Panc1 (cell line): ENCODE measurements around the gene COL1A2. TPM values are rescaled to one million over a fixed set of nuclear protein-coding genes. Genes with fewer than 3 reads are reported as not detected.

Experiments
- ATAC-seq: fragments of 200-7000 bp; cut with Tn5 transposase; 2 replicates; pipeline ENCODE4 v1.9.1; 2020; ENCODE audit warnings: mild to moderate bottlenecking, moderate library complexity
- BruUV-seq: library from RNA; stranded (reverse); fragments of 400-500 nt; replicated peaks from 2 replicates; lab custom pipeline; 2021; lab: Mats Ljungman, UMichigan
- CTCF ChIA-PET: fragments of 300-600 bp; sonication (Branson Sonifier 250); formaldehyde crosslinking; loops from one replicate; lab custom pipeline; 2022; ENCODE audit warnings: antibody characterized with exemption; lab: Charles Lee
- POLR2A ChIA-PET: fragments of 300-600 bp; sonication (Branson Sonifier 250); formaldehyde crosslinking; loops from one replicate; lab custom pipeline; 2022; ENCODE audit warnings: antibody characterized with exemption; lab: Charles Lee
- DNase-seq: peaks from one replicate; pipeline ENCODE4 v3.0.0-alpha.2; 2010; ENCODE audit warnings: low read depth, low spot score
- H3K27ac ChIP-seq: 2 replicates; pipeline ENCODE4 v1.5.1; 2011; ENCODE audit warnings: mild to moderate bottlenecking, low read length, inconsistent platforms
- H3K27me3 ChIP-seq: fragments of 200-500 bp; sonication (Bioruptor generic); 2 replicates; pipeline ENCODE4 v1.6.0; 2014; ENCODE audit warnings: low read length, inconsistent platforms; ENCODE audit not compliant: control insufficient read depth, insufficient read depth
- H3K36me3 ChIP-seq: fragments of 200-500 bp; sonication (Bioruptor generic); 2 replicates; pipeline ENCODE4 v1.5.1; 2014; ENCODE audit warnings: inconsistent platforms, mild to moderate bottlenecking, low read length, moderate library complexity; ENCODE audit not compliant: control insufficient read depth, insufficient read depth
- H3K4me1 ChIP-seq: 2 replicates; pipeline ENCODE4 v1.5.1; 2011; ENCODE audit warnings: inconsistent platforms, mild to moderate bottlenecking, low read length, moderate library complexity; ENCODE audit not compliant: control insufficient read depth, insufficient read depth
- H3K4me3 ChIP-seq, 2 experiments: 2 replicates each; pipeline ENCODE4 v1.5.1; 2011 to 2012; ENCODE audit warnings: low read depth in 2 of 2, low read length in 2 of 2, mild to moderate bottlenecking in 2 of 2, inconsistent platforms in 1 of 2, moderate library complexity in 1 of 2
- H3K9me3 ChIP-seq: fragments of 200-500 bp; sonication (Bioruptor generic); 2 replicates; pipeline ENCODE4 v1.5.1; 2014; ENCODE audit warnings: low read depth, mild to moderate bottlenecking, inconsistent platforms, low read length, moderate library complexity; ENCODE audit not compliant: control insufficient read depth, insufficient read depth
- CTCF ChIP-seq: fragments of 450-650 bp; IDR thresholded peaks from 2 replicates; pipeline ENCODE4 v1.5.1; 2017; ENCODE audit warnings: mild to moderate bottlenecking
- POLR2AphosphoS5 ChIP-seq: IDR thresholded peaks from 2 replicates; pipeline ENCODE4 v1.6.1; 2012; ENCODE audit warnings: mild to moderate bottlenecking, low read depth, low read length, moderate library complexity
- REST ChIP-seq, 2 experiments: IDR thresholded peaks; 2 replicates each; pipeline ENCODE4 v1.6.1; 2011 to 2012; ENCODE audit warnings: low read depth in 2 of 2, control low read depth in 1 of 2, low read length in 1 of 2, mild to moderate bottlenecking in 1 of 2, moderate library complexity in 1 of 2; ENCODE audit not compliant: insufficient read depth in 1 of 2
- SIN3A ChIP-seq: IDR thresholded peaks from 2 replicates; pipeline ENCODE4 v1.6.1; 2012; ENCODE audit warnings: low read depth, mild to moderate bottlenecking, low read length, moderate library complexity, borderline replicate concordance; ENCODE audit not compliant: insufficient read depth
- TCF7L2 ChIP-seq: IDR thresholded peaks from 2 replicates; pipeline ENCODE4 v1.6.1; 2011; ENCODE audit warnings: mild to moderate bottlenecking, low read depth, low read length, inconsistent platforms
- in situ Hi-C: cut with HindIII; loops from 2 replicates; pipeline ENCODE4 v1.10.0; 2016; ENCODE audit warnings: low sequenced_read_pairs, low pct_unique_long_range_greater_than_20kb
- intact Hi-C: fragments of 100-400 bp; cut with micrococcal nuclease; formaldehyde crosslinking; loops from one replicate; pipeline ENCODE4 v1.10.0; 2022; ENCODE audit not compliant: unreplicated experiment
- total RNA-seq: library from RNA; stranded (reverse); gene quantifications from one replicate; pipeline ENCODE4 v1.2.1, GENCODE V29; 2021; ENCODE audit not compliant: unreplicated experiment

The COL1A2 gene
- total RNA-seq, 1 experiment from 2014 or later: 1.3 TPM

GRCh38 chr7:94417306-94417705, 22.6 kb downstream of the COL1A2 start:
- CTCF ChIA-PET: no interaction called here

GRCh38 chr7:94417901-94418300, 23.2 kb downstream of the COL1A2 start:
- peaks cover 2% of the 10 kb centered on the region; the same call in 1 of the 2 replicates for H3K27me3 ChIP-seq
- no peak for DNase-seq
- intact Hi-C loops (no loop called here), in situ Hi-C loops (no loop called here)
- no peak overlapping the region for H3K4me3 ChIP-seq
- no peak for TF ChIP-seq TCF7L2
- TF ChIP-seq SIN3A: no peak
- no peak for TF ChIP-seq REST (IDR thresholded peaks at IDR 0.05; ENCODE audit: insufficient read depth in 1 of 2, low read depth in 2 of 2, low read length in 1 of 2)
- H3K36me3 ChIP-seq: no peaks in the 10 kb centered on the region
- no peaks in the 10 kb centered on the region for H3K9me3 ChIP-seq
- POLR2A ChIA-PET: interaction anchor here (0.6 kb wide), 1 partner anchor 104 kb away, joined by 4 read pairs; no protein-coding TSS in a partner anchor
- CTCF ChIA-PET: no interaction called here
- BruUV-seq: no TSS peak
- H3K27ac ChIP-seq: no peak overlapping the region
- no peak for ATAC-seq
- no peaks in the 10 kb centered on the region for H3K4me1 ChIP-seq

More at GRCh38 chr7:94417306-94417705, 22.6 kb downstream of the COL1A2 start:
- no peak overlapping the region for H3K4me3 ChIP-seq
- no peaks in the 10 kb centered on the region for H3K4me1 ChIP-seq
- no peak for DNase-seq
- no peak for ATAC-seq
- no peak overlapping the region for H3K27ac ChIP-seq
- no TSS peak for BruUV-seq
- H3K36me3 ChIP-seq: no peaks in the 10 kb centered on the region
- POLR2A ChIA-PET: no interaction called here
- peaks cover 2% of the 10 kb centered on the region; the same call in 1 of the 2 replicates for H3K27me3 ChIP-seq
- H3K9me3 ChIP-seq: no peaks in the 10 kb centered on the region
- no peak for TF ChIP-seq TCF7L2
- TF ChIP-seq POLR2AphosphoS5: no peak
- no peak for TF ChIP-seq SIN3A
- no peak for TF ChIP-seq REST (IDR thresholded peaks at IDR 0.05; ENCODE audit: insufficient read depth in 1 of 2, low read depth in 2 of 2, low read length in 1 of 2)
- TF ChIP-seq CTCF: no peak
- in situ Hi-C loops (no loop called here), intact Hi-C loops (no loop called here)
